GM19043 (cell line): ENCODE data around the gene ZBTB20.

Experiments used
- ATAC-seq: cut with Tn5 transposase; IDR thresholded peaks from one replicate; pipeline ENCODE4 v1.9.1; 2021; ENCODE audit warnings: low read depth; ENCODE audit not compliant: unreplicated experiment

The ZBTB20 gene

DNA sequence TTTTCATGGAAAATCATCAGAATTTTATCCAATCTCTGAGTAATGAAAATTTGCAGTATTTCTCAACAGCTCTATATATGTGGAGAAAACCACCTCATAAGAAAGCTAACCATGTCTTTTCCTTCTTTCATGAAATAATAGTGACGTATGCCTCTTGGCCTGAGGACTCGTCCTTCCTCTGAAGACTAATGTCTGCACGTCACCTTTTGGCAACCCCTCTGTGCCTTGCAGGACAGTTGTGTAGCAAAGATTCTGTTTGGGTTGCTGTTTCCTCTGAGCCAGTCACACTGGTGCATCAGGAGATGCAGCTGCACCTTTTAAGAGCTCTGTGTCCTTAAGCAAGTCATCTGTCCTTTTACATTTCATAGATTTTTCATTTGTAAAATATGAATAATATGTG is 684.3 kb downstream of the ZBTB20 start:
- ATAC-seq: no peak

DNA sequence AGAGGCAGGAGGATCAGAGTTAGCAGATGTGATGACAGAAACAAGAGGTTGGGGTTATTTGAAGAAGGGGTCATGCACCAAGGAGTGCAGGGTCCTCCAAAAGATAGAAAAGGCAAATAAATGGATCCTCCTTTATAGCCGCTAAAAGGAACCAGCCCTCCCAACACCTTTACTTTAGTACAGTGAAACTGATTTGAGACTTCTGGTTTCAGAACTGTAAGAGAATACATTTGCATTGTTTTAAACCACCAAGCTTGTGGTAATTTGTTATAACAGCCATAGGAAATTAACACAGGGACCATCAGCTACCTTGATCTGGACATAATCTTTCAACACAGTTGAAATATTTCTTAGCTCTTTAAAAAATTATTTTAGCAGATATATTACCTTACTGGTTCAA is 686.6 kb downstream of the ZBTB20 start:
- ATAC-seq: peak; percentile 41

DNA sequence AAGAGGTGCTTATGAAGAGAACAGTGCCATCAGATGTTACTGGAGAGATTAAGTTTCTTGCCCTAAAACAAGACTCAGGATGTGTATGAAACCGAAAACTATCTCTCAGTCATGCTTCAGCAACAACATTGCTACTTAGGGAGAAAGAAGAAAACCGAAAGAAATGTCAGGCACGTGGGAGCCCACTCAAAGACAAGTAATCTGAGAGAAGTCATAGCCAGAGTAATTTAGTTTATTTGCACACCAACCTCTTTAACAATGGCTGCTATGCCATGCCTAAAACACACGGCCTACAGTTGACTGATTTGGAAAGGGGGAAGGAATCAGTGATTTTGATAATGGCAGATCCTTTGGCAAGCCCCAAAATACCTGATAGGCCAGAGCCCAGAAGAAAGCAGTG is 690.3 kb downstream of the ZBTB20 start:
- peak; percentile 69 for ATAC-seq

DNA sequence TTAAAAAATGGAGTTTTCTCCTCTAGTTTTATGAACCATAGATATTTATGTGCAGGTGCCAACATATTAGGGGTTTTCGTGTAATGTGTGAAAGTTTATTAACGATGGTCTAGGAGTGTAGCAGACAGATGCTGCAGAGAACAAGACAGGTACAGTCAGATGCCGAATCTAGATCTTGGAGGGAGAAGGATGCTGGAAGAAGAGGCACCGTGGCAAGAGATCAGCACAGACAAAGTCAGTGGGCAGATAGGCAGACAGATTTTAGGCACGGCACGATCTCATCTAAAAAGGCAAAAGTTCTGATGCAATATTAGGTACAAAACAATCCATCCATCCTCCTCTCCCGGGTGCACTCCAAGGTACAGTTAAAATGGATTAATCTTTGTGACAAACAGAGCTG is 691.7 kb downstream of the ZBTB20 start:
- ATAC-seq: no peak

DNA sequence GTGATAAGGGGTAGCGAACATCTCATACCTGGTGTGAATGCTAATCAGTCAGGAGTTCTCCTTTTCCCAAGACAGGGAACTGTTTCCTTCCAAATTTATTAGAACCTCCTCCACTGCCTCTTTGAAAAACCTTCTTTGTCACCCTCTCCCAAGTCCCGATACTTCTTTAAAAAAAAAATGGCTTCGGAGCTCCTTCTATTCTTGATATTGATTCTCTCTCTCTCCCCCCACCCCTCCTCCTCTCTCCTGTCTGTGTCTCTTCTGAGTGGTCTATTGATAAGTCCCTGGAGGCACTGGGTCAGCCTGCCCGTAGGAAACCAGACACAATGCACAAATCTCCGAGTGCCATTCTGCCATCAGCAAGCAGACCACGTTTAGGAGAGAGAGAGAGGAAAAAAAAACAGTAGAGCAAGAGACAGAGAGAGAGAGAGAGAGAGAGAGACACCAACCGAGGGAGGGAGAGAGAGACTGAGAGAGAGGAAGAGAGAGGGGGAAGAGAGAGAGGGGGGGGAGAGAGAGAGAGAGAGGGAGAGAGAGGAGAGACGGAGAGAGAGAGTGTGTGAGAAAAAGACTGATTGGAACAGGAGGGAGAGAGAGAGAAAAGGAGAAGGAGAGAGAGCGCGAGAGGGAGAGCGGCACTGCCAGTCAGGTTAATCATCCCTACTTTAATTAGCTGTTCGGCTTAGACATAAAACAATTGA is 692.4 kb downstream of the ZBTB20 start:
- ATAC-seq: no peak

DNA sequence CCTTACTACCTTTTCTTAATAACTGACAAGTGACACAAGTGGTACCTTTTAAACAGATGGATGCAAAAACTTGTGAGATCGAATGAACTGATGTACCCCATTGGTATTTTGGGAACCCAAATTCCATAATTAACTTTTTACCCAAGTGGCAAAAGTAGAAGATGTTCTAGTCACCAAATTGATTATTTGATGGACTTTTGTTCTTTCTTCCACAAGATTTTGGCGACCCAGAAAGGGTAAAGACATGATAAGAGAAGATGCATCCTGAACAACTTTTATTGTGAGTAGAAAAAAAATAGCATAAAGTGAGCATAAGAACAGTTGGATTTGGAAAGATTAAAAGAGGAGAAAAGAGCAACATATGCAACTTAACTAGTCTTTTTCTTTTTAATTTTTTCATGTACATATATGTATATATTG is 693.7 kb downstream of the ZBTB20 start:
- ATAC-seq: no peak

DNA sequence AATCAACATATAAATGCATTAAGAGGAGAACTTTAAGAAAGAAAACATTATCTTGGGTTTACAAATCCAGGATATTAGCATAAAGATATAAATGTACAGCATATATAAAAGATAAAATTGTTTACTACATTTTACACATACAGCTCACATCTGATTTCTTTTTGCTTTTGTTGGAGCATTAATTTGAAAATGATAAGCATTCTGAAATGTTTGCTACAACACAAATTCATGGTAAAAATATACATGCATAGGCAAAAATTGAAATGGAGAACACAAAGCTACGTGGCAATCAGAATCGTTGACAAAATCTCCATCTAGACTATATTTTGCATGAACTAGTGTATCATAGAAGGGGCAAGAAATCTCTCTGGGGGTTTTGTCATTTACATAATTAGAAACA is 694.2 kb downstream of the ZBTB20 start:
- ATAC-seq: no peak

DNA sequence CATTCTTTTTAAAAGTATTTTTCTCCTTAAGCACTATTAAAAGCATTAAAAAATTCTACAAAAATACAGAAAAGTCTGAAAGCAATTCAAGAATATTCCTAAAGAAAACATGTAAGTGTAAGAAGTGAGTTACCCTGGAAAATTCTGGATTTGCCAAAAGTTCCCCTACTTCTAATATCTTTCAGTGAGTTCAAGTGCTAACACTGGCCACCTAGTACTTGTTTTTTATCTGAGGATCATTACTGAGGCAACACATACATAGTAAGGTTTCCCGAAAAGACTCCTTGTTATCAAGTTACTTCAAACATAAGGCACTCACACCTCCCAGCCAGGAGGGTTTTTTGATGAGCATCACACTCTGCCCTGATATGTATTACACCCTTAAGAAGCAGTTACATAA is 694.8 kb downstream of the ZBTB20 start:
- ATAC-seq: no peak

DNA sequence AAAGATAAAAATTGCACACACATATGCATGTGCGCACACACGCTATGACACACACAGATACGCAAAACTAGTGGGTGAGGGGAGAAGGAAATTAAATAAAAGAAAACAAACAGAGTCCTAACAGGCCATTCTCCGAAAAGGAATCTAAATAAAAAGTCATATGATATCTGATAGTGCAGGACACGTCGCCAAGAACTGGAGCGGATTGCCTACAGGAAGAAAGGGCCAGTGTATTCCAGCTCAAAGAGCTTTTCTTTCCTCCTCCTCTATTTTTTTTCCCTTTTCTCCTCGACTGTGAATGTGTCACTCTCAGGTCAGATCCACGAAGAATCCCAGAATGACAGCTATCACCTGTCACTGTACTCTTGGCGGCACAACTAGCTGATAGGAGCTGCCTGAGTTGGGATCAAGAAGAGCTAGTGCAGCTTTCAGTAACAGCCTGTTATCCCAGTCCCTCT is 695.5 kb downstream of the ZBTB20 start:
- no peak for ATAC-seq

DNA sequence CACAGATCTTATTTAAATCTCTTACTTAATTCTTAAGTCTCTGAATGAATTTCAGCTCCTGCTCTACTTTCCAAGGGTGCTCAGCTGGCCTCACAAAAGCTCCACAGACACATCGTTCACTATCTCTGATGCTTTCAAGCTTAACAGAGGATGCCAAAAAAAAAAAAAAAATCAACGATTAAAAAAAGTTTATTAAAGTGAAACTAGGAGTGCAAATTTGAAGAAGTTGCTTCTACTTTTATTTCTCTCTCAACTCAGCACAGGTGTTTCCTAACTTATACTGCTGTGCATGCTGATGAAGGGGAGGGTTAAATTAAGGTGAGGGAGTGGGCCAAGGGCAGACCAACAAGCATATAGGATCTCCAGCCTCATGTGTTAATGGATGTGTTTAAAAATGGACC is 696.0 kb downstream of the ZBTB20 start:
- peak; percentile 29 for ATAC-seq

DNA sequence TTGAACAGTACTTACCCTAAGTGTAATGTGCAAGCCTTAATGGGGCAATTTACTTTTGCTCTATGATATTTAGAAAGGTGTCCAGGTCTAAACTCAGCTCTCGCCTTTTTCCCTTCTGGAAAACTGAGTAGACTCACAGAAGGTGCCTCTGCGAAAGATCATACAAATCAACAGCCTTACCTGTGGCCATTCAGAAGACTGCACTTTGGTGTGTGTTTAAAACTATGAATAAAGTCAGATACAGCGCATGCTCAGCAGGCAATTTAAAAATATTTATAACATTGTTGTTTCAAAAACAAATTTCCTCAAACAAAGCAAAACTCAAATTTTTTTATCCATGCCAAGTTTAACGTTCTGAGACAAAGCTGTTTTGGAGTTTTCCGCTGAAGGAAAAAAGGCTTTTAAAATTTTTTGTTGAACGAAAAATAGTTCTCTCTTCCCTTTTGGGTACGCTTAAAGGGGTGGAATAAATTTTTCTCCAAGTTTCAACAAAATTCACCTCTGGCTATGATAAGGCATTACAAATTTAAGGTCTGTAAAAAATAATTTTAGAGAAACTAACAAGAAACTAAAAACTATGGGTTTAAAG is 697.0 kb downstream of the ZBTB20 start:
- ATAC-seq: no peak

DNA sequence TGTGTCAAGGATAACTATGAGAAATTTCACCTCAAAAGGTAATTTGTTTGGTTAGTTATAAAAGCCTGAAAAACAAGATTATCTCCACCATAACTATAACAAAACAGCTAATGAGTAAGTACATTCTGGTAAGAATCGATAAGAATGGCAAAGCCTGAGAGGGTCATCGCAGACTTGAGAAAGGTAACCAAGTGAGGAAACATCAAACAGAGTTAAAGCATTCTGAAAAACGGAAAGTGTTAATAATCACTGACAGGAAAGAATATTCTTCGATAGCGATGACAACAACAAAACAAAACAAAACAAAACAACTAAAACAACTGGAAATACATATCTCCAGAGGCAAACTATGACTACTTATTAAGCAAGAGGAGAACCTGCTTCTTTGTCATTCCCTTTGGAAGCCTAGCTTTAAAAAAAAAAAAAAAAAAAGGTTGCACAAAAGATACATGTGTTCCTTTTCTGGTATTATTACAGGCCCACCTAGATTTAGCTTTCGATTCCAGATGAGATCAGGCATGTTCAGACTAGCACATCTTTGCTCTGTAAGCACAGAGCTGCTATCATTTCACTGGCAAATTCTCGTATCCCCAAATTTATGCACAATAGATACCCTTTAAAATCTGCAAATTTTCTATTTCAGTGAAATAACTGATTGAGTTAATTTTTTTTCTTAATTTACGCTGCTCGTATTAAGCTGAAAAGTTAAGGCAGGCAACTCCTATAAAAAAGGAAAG is 697.6 kb downstream of the ZBTB20 start:
- peak; percentile 45 for ATAC-seq

DNA sequence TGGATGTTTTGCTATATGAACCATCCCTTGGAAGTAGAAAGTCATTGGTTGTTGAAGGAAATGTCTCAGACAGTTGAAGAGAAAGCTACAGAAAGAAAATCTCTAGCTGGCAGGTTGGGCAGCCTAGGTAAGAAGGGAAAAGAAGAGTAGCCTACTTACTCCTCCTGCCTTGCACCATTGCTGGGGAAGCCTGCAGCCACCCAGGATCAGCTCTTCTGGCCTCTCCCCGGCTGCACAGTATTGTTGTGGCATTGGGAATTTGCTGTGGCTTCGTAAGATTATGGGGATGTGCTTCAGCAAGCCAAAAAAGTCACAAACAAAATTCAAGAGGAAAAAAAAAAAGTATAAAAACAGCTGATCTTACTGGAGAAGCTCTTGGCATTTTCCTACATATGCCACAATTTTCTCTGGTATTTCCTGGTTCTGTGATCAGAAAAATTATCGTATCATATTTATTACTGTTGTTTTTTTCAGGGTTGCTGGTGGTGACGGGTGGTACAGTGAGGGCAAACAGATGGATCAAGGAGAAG is 699.1 kb downstream of the ZBTB20 start:
- no peak for ATAC-seq

DNA sequence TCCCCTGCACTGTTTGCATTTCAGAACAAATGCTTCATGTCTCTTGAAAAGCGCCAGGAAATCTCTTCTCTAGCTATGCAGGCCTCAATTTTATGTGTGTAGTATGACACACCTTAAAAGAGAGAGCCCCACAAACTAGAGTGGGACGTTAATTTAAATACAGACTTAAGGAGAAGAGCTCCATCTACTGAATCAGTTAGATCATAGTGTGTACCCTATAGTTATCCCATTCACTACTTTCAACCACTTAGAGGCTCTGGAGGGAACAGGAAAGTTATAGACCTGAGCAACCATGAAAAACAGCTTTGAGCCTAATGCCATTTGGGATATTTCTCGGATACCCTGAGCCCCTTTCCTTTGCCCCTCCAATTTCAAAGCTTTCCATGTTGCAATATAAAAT is 699.5 kb downstream of the ZBTB20 start:
- no peak for ATAC-seq

DNA sequence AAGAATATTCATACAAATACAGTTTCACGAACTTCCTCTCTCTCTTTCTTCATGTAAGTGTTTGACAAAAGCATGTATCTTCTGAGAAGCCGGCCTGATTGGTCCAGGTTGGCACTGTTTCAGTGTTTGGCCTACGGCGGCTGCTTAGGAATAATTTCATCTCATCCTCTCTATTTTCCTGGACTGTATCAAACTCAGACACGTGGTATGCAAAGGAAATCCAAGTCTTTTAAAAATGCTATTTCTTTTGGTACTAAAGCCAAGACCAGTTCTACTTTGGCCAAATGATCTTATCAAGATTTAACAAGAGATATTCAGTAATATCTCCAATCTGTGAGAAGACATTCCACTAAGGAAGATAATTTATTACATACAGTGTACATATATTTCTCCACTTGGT is 700.5 kb downstream of the ZBTB20 start:
- ATAC-seq: no peak

DNA sequence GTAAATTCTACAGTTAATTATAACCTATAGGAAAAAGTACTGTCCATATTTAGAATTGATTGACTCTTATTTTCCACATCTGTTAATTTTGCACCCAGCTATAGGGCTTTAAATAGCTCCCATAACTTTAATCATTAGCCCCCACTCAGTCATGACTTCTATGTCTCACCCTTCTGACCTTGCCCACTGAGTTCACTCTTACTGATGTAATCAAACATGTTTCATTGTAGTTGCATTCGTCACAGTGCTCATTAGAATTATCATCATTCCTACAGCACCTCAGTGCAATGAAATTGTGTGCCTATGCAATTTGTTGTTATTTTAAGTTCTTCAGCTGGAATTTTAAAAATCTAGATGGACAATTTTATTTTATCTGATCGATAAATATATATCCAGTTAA is 701.9 kb downstream of the ZBTB20 start:
- no peak for ATAC-seq

DNA sequence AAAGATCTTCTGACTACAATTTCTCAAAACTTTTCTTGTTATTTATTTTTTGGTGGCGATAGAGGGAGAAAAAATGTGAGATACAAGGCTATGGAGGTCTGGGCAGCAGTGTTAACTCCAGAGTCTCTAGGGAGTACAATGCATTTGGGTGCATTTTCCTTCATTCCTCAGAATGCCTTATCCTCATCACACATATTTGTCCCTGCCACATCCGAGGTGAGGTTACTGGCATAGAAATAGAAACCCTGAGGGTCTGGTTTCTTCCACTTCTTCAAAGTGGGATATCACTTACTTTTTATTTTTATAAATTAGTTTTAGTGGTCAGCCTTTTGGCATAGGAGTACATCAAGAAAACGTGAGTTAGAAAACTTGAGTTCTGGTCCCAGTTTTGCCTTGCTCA is 702.9 kb downstream of the ZBTB20 start:
- ATAC-seq: no peak

DNA sequence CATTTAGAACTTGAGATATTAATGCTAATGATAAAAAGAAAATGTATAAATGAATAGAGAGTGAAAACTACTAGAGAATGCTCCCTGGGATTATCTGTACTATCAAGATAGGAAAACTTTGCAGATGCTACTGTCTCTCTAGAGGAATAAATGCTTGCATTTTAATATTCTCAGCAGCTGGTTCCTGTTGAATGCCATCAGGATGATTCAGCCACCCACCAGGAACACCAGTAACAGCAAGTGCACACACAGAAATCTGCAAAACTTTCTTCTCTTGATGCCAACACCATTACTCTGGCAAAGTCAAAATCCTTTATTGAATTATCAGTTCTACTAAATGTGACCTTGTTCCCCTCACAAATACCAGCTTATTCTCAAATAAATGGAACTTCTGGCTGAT is 704.8 kb downstream of the ZBTB20 start:
- ATAC-seq: no peak

DNA sequence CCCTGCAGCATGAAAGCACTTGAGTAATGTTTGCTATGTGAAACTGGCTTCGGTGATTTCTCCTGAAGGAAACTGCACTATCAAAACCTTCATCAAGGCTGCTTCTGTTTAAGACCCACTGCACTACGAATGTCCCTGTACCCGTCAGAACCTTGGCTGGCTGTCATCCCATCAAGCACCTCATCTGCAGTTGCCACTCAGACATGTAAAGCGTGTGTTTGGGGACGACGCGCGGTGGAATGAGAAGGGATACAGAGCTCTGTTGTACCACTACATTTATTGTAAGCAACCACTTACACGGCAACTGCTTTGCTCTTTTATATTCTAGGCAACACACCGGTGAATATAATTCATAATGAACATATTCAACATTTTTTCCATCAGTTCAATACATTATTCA is 705.7 kb downstream of the ZBTB20 start:
- ATAC-seq: no peak

DNA sequence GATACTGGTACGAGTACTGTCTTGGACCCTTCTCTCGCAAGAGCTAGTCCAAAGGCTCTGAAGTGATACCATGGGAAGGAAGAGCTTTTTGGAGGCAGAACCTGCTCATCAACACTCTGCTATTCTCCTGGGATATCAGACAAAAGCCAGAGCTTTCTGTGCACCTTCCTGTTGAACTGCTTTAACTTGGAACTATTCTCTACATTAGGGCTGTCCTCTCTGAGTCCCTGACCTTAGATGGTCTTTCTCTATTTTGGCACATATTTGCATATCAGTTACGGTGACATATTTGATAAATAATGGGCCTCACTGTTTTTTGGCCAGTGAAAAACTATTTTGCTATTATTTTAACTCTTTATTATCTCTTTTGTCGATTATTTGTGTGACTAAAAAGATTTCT is 706.4 kb downstream of the ZBTB20 start:
- no peak for ATAC-seq

DNA sequence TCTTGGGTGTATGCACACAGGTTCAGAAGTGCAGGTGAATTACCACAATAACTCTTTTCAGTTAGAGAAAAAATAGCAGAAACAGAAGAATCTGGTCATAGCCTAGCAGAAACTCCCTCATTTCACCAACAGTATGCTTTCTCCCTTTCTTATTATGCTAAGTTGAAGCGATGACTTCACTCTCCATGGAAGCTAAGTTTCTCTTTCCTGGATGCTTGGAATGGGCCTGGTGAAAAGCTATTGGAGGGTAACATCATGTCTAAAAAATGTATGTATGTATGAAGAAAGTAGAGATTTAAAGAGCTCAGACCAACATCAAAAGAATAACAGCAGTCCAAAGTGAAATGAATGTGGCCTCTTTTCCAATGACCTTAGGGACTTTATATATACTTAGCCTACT is 707.8 kb downstream of the ZBTB20 start:
- ATAC-seq: no peak

DNA sequence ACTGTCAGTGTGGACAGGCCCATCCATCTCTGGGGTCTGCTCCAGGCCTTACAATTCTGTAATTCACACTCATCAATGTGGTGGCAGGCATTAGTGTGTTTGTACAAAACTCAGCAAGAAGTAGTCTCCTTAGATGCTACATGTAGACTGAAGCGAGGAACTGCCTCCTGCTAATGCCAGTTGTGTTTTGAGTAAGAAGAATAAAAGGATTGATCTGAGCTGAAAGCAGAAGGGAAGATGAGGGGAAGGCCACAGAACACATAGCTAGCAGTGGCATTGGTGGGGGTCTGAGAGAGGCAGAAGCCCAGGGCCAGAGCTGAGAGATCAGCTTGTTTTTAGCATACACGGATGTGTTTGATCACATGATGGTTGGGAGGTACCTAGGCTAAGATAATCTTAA is 709.2 kb downstream of the ZBTB20 start:
- ATAC-seq: no peak
